IMR-90 (cell line): ENCODE measurements around the gene TRAT1. TPM values are rescaled to one million over a fixed set of nuclear protein-coding genes. Genes with fewer than 3 reads are reported as not detected.

Experiments used
- ATAC-seq: fragments of 200-7000 bp; cut with Tn5 transposase; 2 replicates; pipeline ENCODE4 v1.9.1; 2020; ENCODE audit warnings: low read depth, mild to moderate bottlenecking, moderate library complexity
- BruUV-seq: library from RNA; stranded (reverse); fragments of 400-500 nt; replicated peaks from 2 replicates; lab custom pipeline; 2021; lab: Mats Ljungman, UMichigan
- CTCF ChIA-PET: fragments of 300-600 bp; formaldehyde crosslinking; extraction: SDS; loops from one replicate; lab custom pipeline; 2021; ENCODE audit warnings: antibody characterized with exemption; lab: Yijun Ruan, JAX
- POLR2A ChIA-PET: fragments of 300-600 bp; sonication (Branson Sonifier 250); formaldehyde crosslinking; loops from one replicate; lab custom pipeline; 2022; ENCODE audit warnings: antibody characterized with exemption; ENCODE audit not compliant: unreplicated experiment; lab: Charles Lee
- DNase-seq: peaks from one replicate; pipeline ENCODE4 v3.0.0; 2013
- H2AFZ ChIP-seq: replicated peaks from 2 replicates; pipeline ENCODE3; 2013; ENCODE audit warnings: low read length, mild to moderate bottlenecking; ENCODE audit not compliant: poor library complexity
- H2AK5ac ChIP-seq: 2 replicates; pipeline ENCODE4 v1.6.1; 2013; ENCODE audit warnings: low read depth, low read length, inconsistent platforms
- H2AK9ac ChIP-seq: replicated peaks from 2 replicates; pipeline ENCODE3; 2013; ENCODE audit warnings: mild to moderate bottlenecking, low read depth, low read length, moderate library complexity; ENCODE audit not compliant: poor library complexity
- H2BK120ac ChIP-seq: 2 replicates; pipeline ENCODE4 v1.6.1; 2013; ENCODE audit warnings: low read depth, low read length, inconsistent platforms
- H2BK15ac ChIP-seq: 3 replicates; pipeline ENCODE4 v1.6.1; 2013; ENCODE audit warnings: low read depth, low read length, inconsistent platforms
- H2BK20ac ChIP-seq: 2 replicates; pipeline ENCODE4 v1.6.1; 2013; ENCODE audit warnings: low read depth, mild to moderate bottlenecking, inconsistent platforms, low read length, moderate library complexity
- H2BK5ac ChIP-seq: 2 replicates; pipeline ENCODE4 v1.6.1; 2013; ENCODE audit warnings: mild to moderate bottlenecking, low read depth, low read length, inconsistent platforms; ENCODE audit not compliant: poor library complexity, severe bottlenecking
- H3K14ac ChIP-seq: replicated peaks from 2 replicates; pipeline ENCODE4 v1.6.1; 2013; ENCODE audit warnings: low read depth, low read length, inconsistent platforms
- H3K18ac ChIP-seq: 2 replicates; pipeline ENCODE4 v1.6.1; 2013; ENCODE audit warnings: low read depth, low read length, control low read depth
- H3K23ac ChIP-seq: 2 replicates; pipeline ENCODE4 v1.6.1; 2013; ENCODE audit warnings: low read depth, low read length, inconsistent platforms
- H3K27ac ChIP-seq: 2 replicates; pipeline ENCODE4 v1.5.1; 2013; ENCODE audit warnings: mild to moderate bottlenecking, control low read depth, low read length; ENCODE audit not compliant: insufficient read depth
- H3K27me3 ChIP-seq: 2 replicates; pipeline ENCODE4 v1.6.1; 2013; ENCODE audit warnings: low read length; ENCODE audit not compliant: control insufficient read depth, insufficient read depth
- H3K36me3 ChIP-seq: 2 replicates; pipeline ENCODE4 v1.6.1; 2013; ENCODE audit warnings: low read length, mixed read lengths; ENCODE audit not compliant: control insufficient read depth, insufficient read depth
- H3K4ac ChIP-seq: 2 replicates; pipeline ENCODE4 v1.6.1; 2013; ENCODE audit warnings: low read depth, low read length, inconsistent platforms
- H3K4me1 ChIP-seq: 2 replicates; pipeline ENCODE4 v1.6.1; 2013; ENCODE audit warnings: low read length, mixed read lengths; ENCODE audit not compliant: control insufficient read depth, insufficient read depth
- H3K4me2 ChIP-seq: 2 replicates; pipeline ENCODE4 v1.6.1; 2013; ENCODE audit warnings: low read depth, mild to moderate bottlenecking, control low read depth, low read length, moderate library complexity
- H3K4me3 ChIP-seq: 2 replicates; pipeline ENCODE4 v1.5.1; 2013; ENCODE audit warnings: low read depth, mild to moderate bottlenecking, control low read depth, low read length, moderate library complexity; ENCODE audit not compliant: insufficient read depth
- H3K56ac ChIP-seq: 2 replicates; pipeline ENCODE4 v1.6.1; 2013; ENCODE audit warnings: low read length, inconsistent platforms; ENCODE audit not compliant: insufficient read depth; ENCODE audit errors: extremely low read depth
- H3K79me1 ChIP-seq, 2 experiments: 2 replicates each; pipeline ENCODE4 v1.6.1; 2013; ENCODE audit warnings: low read length in 2 of 2, inconsistent platforms in 1 of 2, low read depth in 1 of 2
- H3K9ac ChIP-seq: 2 replicates; pipeline ENCODE4 v1.6.1; 2013; ENCODE audit warnings: low read depth, low read length, control low read depth
- H3K9me1 ChIP-seq: 2 replicates; pipeline ENCODE4 v1.6.1; 2013; ENCODE audit warnings: low read length, inconsistent platforms; ENCODE audit not compliant: insufficient read depth
- H3K9me3 ChIP-seq: 2 replicates; pipeline ENCODE4 v1.6.1; 2013; ENCODE audit warnings: low read length; ENCODE audit not compliant: control insufficient read depth, insufficient read depth
- H4K20me1 ChIP-seq: 2 replicates; pipeline ENCODE4 v1.6.1; 2013; ENCODE audit warnings: low read length, inconsistent platforms; ENCODE audit not compliant: insufficient read depth
- H4K5ac ChIP-seq: 2 replicates; pipeline ENCODE4 v1.6.1; 2013; ENCODE audit warnings: mild to moderate bottlenecking, low read depth, low read length, control low read depth
- H4K8ac ChIP-seq, 2 experiments: 2 replicates each; pipeline ENCODE4 v1.6.1; 2013; ENCODE audit warnings: low read depth in 2 of 2, low read length in 2 of 2, control low read depth in 1 of 2, inconsistent platforms in 1 of 2
- H4K91ac ChIP-seq: 2 replicates; pipeline ENCODE4 v1.6.1; 2013; ENCODE audit warnings: low read depth, low read length, inconsistent platforms; ENCODE audit not compliant: insufficient read depth
- BHLHE40 ChIP-seq: fragments of 150-350 bp; IDR thresholded peaks from 2 replicates; pipeline ENCODE4 v1.6.1; 2016; ENCODE audit warnings: mild to moderate bottlenecking, low read depth, low read length
- CEBPB ChIP-seq: IDR thresholded peaks from 2 replicates; pipeline ENCODE4 v1.6.1; 2012; ENCODE audit warnings: low read depth, low read length, improper control_type of control experiment
- ELK1 ChIP-seq: fragments of 150-350 bp; IDR thresholded peaks from 2 replicates; pipeline ENCODE4 v1.6.1; 2016; ENCODE audit warnings: low read depth, mild to moderate bottlenecking, low read length, moderate library complexity, borderline replicate concordance
- MAFK ChIP-seq: IDR thresholded peaks from 2 replicates; pipeline ENCODE4 v1.6.1; 2012; ENCODE audit warnings: low read depth, low read length, improper control_type of control experiment
- NFE2L2 ChIP-seq: fragments of 150-350 bp; IDR thresholded peaks from 2 replicates; pipeline ENCODE4 v1.6.1; 2016; ENCODE audit warnings: low read depth, mild to moderate bottlenecking, low read length
- RFX5 ChIP-seq: IDR thresholded peaks from 2 replicates; pipeline ENCODE4 v1.8.0; 2012; ENCODE audit warnings: low read depth, mild to moderate bottlenecking, low read length, moderate library complexity
- WGBS, 2 experiments: methylation state at CpG; one replicate each; pipeline versions ENCODE4 v1.1.5 to v1.1.7; 2013; ENCODE audit warnings: missing lambda C conversion rate in 2 of 2; ENCODE audit not compliant: insufficient read length in 1 of 2; ENCODE audit errors: extremely low coverage in 2 of 2; 5-methylcytosine and 5-hydroxymethylcytosine counted together
- dilution Hi-C: fragments of 300-500 bp; cut with HindIII; formaldehyde crosslinking; loops from one replicate; pipeline ENCODE4 v1.14.3; 2018; ENCODE audit warnings: low sequenced_read_pairs; ENCODE audit not compliant: unreplicated experiment
- in situ Hi-C: fragments of 300-500 bp; cut with MboI; formaldehyde crosslinking; loops from 3 replicates; pipeline ENCODE4 v1.14.3; 2019; ENCODE audit warnings: low sequenced_read_pairs, inconsistent platforms, mixed read lengths
- intact Hi-C: fragments of 100-400 bp; cut with micrococcal nuclease; formaldehyde crosslinking; loops from 2 replicates; pipeline ENCODE4 v1.10.0; 2022
- polyA plus RNA-seq, 3 experiments: library from polyadenylated mRNA; depleted of rRNA; stranded (reverse); fragments of >200 nt; gene quantifications; 2 replicates each; pipeline ENCODE4 v1.2.3, GENCODE V29; 2012; ENCODE audit warnings: low replicate concordance in 1 of 3
- total RNA-seq: library from RNA; depleted of rRNA; stranded (reverse); fragments of >200 nt; gene quantifications from 2 replicates; pipeline ENCODE4 v1.2.3, GENCODE V29; 2012

TRAT1 gene
- total and polyA plus RNA-seq, 2 of the 4 experiments (the other 2 are of a cell fraction) = not detected

- TF ChIP-seq CEBPB (no peak), NFE2L2 (no peak)
These were observed at the start of gene TRAT1 (continued) for GRCh38 chr3:108822123-108822897.

GRCh38 chr3:108775649-108776048 is 46.9 kb upstream of the TRAT1 start:
- Histone ChIP-seq H3K4ac (no peak overlapping the region), H3K9me1 (no peaks in the 10 kb centered on the region), H3K27me3 (no peaks in the 10 kb centered on the region), H3K4me1 (no peaks in the 10 kb centered on the region), H2BK5ac (no peak overlapping the region), H3K9me3 (no peaks in the 10 kb centered on the region), H2AFZ (no peak overlapping the region), H3K4me2 (no peak overlapping the region), H4K8ac (no peak overlapping the region), H3K23ac (no peak overlapping the region), H3K14ac (no peak overlapping the region), H2BK120ac (no peak overlapping the region), H3K56ac (no peak overlapping the region), H3K18ac (no peak overlapping the region), H2BK20ac (no peak overlapping the region), H3K9ac (no peak overlapping the region), H4K91ac (no peak overlapping the region), H4K5ac (no peak overlapping the region), H4K20me1 (no peaks in the 10 kb centered on the region), H3K4me3 (no peak overlapping the region), H3K79me1 (no peaks in the 10 kb centered on the region), H2AK5ac (no peak overlapping the region), H3K27ac (no peak overlapping the region), H3K36me3 (no peaks in the 10 kb centered on the region), H2AK9ac (no peak overlapping the region), H2BK15ac (no peak overlapping the region)
- WGBS, 2 experiments = no CpG with 5 or more reads among the region's 1 CpG
- intact Hi-C loops (no loop called here), dilution Hi-C loops (no loop called here), in situ Hi-C loops (loop anchor here (25.0 kb wide), 1 partner anchor 112 kb away; no protein-coding TSS in a partner anchor)
- BruUV-seq = no TSS peak
- TF ChIP-seq RFX5 = no peak
- no peak for TF ChIP-seq BHLHE40
- no peak for TF ChIP-seq ELK1
- TF ChIP-seq MAFK = no peak
- ATAC-seq (no peak), DNase-seq (no peak)
- CTCF ChIA-PET = no interaction called here
- POLR2A ChIA-PET = no interaction called here
